Activated T-cell treated with anti-CD3 and anti-CD28 coated beads, Interleukin-2, amount 50 U/mL, for 72 hours (primary cell): Measurements from ENCODE around the gene POU5F1. TPM values are rescaled to one million over a fixed set of nuclear protein-coding genes. Genes with fewer than 3 reads are reported as not detected.
"Not testable (repeated sequence)": the region's sequence is repeated elsewhere in the genome, so short reads cannot be mapped to it uniquely, and the experiment has no call there.

Experiments used
- ATAC-seq, 2 donors: fragments of 150-1000 bp; cut with Tn5 transposase; replicated peaks in 1 of 2; 2 replicates each; pipeline ENCODE4 v1.10.0; 2021; ENCODE audit warnings: moderate library complexity in 2 of 2, mild to moderate bottlenecking in 1 of 2
- DNase-seq, 2 donors: peaks; one replicate each; pipeline ENCODE4 v3.0.0; 2021 to 2022; ENCODE audit warnings: mixed read lengths in 1 of 2
- H3K27ac Mint-ChIP-seq: one replicate; pipeline ENCODE4 v1.8.0; 2022; ENCODE audit warnings: mild to moderate bottlenecking, moderate library complexity, mixed read lengths
- H3K27me3 Mint-ChIP-seq: one replicate; pipeline ENCODE4 v1.8.0; 2022; ENCODE audit warnings: low read depth, mixed read lengths
- H3K36me3 Mint-ChIP-seq, 2 donors: one replicate each; pipeline ENCODE4 v1.8.0; 2022; ENCODE audit warnings: mixed read lengths in 2 of 2, mild to moderate bottlenecking in 1 of 2; ENCODE audit not compliant: insufficient read depth in 2 of 2
- H3K4me1 Mint-ChIP-seq: one replicate; pipeline ENCODE4 v1.8.0; 2022; ENCODE audit warnings: low read depth, mixed read lengths
- H3K4me3 Mint-ChIP-seq, 2 donors: one replicate each; pipeline ENCODE4 v1.8.0; 2022; ENCODE audit warnings: mild to moderate bottlenecking in 2 of 2, mixed read lengths in 2 of 2, moderate library complexity in 2 of 2
- H3K9me3 Mint-ChIP-seq, 2 donors: one replicate each; pipeline ENCODE4 v1.8.0; 2022; ENCODE audit warnings: mixed read lengths in 2 of 2
- total RNA-seq, 2 donors: library from RNA; stranded (reverse); gene quantifications; one replicate each; pipeline ENCODE4 v1.2.3, GENCODE V29; 2022

The POU5F1 gene
- under 1 TPM in 1 of 2 donors, not detected in 1; 0.09 TPM for total RNA-seq

- H3K27me3 Mint-ChIP-seq = no peaks in the 10 kb centered on the region
- no peak for DNase-seq
- peaks cover 0 to 2% of the 10 kb centered on the region in 2 donors for H3K36me3 Mint-ChIP-seq
- no peaks in the 10 kb centered on the region for H3K9me3 Mint-ChIP-seq
- H3K4me3 Mint-ChIP-seq = no peak within 1 kb of the TSS
- no peak within 1 kb of the TSS for H3K27ac Mint-ChIP-seq
- no peaks in the 10 kb centered on the region for H3K4me1 Mint-ChIP-seq
- ATAC-seq = no peak
Measured at GRCh38 chr6:31170600-31170881, at the start of gene POU5F1. TSS of gene POU5F1 (minus strand) at chr6:31170682. CDS start at chr6:31170620, 62 bp downstream.

DNA sequence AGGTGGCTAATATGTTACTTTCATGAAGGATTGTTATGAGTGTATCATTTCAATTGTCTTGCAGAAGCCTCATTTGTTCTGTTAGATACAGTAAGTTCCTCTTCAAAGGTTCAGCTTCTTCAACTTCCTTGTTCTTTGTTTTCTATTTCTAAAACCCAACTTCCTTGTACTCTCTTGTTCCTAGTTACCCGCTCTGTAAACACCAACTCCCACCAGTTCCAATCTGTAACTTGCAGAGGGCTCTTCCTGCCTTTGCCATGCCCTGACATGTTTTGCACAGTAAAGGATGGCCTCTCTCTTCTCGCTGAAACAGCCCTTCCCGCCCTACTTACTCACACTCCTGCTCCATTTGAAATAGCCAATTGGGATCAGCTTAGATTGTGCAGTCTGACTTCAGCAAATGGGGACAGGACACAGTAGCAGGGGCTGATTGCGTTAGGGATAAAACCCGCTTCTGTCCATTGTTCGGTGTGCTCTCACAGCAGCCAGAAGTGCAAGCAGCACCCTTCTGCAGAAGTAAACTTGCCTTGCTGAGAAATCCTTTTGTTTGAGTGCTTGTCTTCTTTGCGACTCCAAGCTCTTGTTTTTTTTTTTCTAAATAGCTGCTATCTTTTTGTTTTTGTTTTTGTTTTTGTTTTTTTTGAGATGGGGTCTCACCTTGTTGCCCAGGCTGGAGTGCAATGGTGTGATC, 45.9 kb upstream of the POU5F1 start:
- no peak for ATAC-seq
- peaks cover 5% of the 10 kb centered on the region in 2 donors for H3K36me3 Mint-ChIP-seq
- peaks cover 0 to 9% of the 10 kb centered on the region in 2 donors for H3K9me3 Mint-ChIP-seq
- H3K4me1 Mint-ChIP-seq = no peaks in the 10 kb centered on the region
- H3K27ac Mint-ChIP-seq = peak overlapping the region; percentile 57
- no peak for DNase-seq
- no peaks in the 10 kb centered on the region for H3K27me3 Mint-ChIP-seq
- no peak overlapping the region for H3K4me3 Mint-ChIP-seq

GRCh38 chr6:31215216-31215615, 44.7 kb upstream of the POU5F1 start:
- not testable (repeated sequence) for H3K27ac Mint-ChIP-seq, H3K27me3 Mint-ChIP-seq, ATAC-seq, H3K9me3 Mint-ChIP-seq, H3K4me1 Mint-ChIP-seq, H3K36me3 Mint-ChIP-seq, H3K4me3 Mint-ChIP-seq, DNase-seq

DNA sequence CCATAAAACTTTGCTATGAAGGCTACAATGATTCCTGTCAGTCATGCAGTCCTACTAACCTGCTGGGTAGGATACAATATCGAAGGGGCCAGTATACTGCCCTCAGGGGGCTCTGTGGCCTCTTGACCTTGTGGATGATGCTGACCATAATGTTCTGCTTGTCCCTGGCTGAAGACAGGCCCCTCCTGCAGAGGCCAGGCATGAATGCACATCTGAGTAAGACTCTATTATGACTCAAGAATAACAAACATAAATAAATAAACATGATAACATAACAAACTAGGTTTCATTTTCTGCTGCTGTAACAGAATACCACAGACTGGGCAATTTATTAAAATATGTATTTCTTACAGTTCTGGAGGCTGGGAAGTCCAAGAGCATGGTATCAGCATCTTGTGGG, 44.0 kb upstream of the POU5F1 start:
- no peak for DNase-seq
- peaks cover 5% of the 10 kb centered on the region in 2 donors for H3K36me3 Mint-ChIP-seq
- H3K4me1 Mint-ChIP-seq = no peaks in the 10 kb centered on the region
- no peak for ATAC-seq
- peaks cover 0 to 9% of the 10 kb centered on the region in 2 donors for H3K9me3 Mint-ChIP-seq
- H3K4me3 Mint-ChIP-seq = no peak overlapping the region
- H3K27me3 Mint-ChIP-seq = no peaks in the 10 kb centered on the region
- H3K27ac Mint-ChIP-seq = no peak overlapping the region

- H3K27ac Mint-ChIP-seq = no peak overlapping the region
- H3K9me3 Mint-ChIP-seq = peaks cover 0 to 3% of the 10 kb centered on the region in 2 donors
- DNase-seq (no peak), ATAC-seq (no peak)
- H3K27me3 Mint-ChIP-seq = no peaks in the 10 kb centered on the region
- H3K4me1 Mint-ChIP-seq = peaks cover 2% of the 10 kb centered on the region
- H3K4me3 Mint-ChIP-seq = no peak overlapping the region
- H3K36me3 Mint-ChIP-seq = no peaks in the 10 kb centered on the region
Measured at GRCh38 chr6:31210741-31211532, 40.5 kb upstream of the POU5F1 start.

DNA sequence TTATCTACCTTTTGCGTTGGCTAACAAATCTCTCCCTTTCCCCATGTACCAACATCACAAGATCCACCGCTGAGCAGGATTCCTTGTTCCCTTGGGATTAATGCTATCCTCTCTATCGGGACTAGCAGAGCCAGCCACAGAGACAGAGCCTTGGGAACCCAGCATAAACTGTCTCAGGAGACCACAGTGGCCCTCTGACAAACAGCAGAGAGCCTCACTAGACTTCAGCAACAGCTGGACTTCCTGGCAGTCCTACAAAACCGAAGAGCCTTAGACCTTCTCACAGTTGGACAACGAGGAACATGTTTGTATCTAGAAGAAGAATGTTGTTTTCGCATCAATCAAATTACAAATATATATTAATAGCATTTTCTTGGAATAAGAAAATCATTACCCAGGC, 39.6 kb upstream of the POU5F1 start:
- H3K4me1 Mint-ChIP-seq = peaks cover 8% of the 10 kb centered on the region
- no peaks in the 10 kb centered on the region for H3K27me3 Mint-ChIP-seq
- no peaks in the 10 kb centered on the region for H3K36me3 Mint-ChIP-seq
- H3K27ac Mint-ChIP-seq = no peak overlapping the region
- DNase-seq (no peak), ATAC-seq (no peak)
- H3K4me3 Mint-ChIP-seq = no peak overlapping the region
- peaks cover 0 to 2% of the 10 kb centered on the region in 2 donors for H3K9me3 Mint-ChIP-seq

- H3K4me3 Mint-ChIP-seq = no peak overlapping the region
- H3K36me3 Mint-ChIP-seq = no peaks in the 10 kb centered on the region
- no peak for ATAC-seq
- H3K4me1 Mint-ChIP-seq = peaks cover 17% of the 10 kb centered on the region
- no peak for DNase-seq
- H3K27me3 Mint-ChIP-seq = no peaks in the 10 kb centered on the region
- H3K27ac Mint-ChIP-seq = no peak overlapping the region
- H3K9me3 Mint-ChIP-seq = no peaks in the 10 kb centered on the region
Measured at GRCh38 chr6:31209137-31209536, 38.7 kb upstream of the POU5F1 start.

DNA sequence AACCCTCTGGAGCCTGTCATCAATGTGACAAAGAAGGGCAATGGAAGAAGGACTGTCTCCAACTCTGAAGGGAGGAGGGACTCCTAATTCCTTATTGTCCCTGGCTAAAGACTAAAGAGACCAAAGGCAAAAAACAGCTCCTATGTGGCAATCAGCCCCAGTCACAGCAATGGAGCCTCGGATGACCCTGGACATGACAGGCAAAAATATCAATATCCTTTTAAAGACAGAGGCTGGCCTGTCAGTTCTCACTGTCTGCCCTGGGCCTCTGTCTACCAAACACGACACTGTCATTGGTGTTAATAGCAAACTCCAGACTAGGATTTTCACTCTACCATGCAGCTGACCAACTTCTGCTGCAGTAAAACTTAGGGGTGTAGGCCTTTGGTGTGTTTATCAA, 38.0 kb upstream of the POU5F1 start:
- no peaks in the 10 kb centered on the region for H3K27me3 Mint-ChIP-seq
- DNase-seq (no peak), ATAC-seq (no peak)
- no peak overlapping the region for H3K27ac Mint-ChIP-seq
- H3K9me3 Mint-ChIP-seq = no peaks in the 10 kb centered on the region
- peaks cover 18% of the 10 kb centered on the region for H3K4me1 Mint-ChIP-seq
- no peak overlapping the region for H3K4me3 Mint-ChIP-seq
- H3K36me3 Mint-ChIP-seq = no peaks in the 10 kb centered on the region

GRCh38 chr6:31205638-31206037, 35.2 kb upstream of the POU5F1 start:
- no peak overlapping the region for H3K27ac Mint-ChIP-seq

DNA sequence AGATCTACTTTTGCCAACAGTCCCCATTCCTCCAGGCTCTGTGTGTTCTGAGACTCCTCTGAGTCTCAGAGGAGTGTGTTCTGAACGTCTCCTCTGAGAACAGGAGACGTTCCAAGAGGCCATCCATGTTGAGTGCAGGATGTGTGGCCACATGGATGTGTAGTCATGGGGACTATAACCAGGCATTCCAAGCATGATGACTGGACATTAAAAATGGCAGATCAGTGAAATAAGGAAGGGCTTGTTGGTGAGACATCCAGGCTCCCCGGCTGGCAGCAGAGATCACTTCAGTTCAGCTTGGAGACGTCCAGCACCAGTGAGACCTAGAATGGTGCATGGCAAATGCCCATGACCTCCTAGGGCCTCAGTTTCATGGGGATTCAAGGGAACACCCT, 34.3 kb upstream of the POU5F1 start:
- Mint-ChIP-seq H3K9me3 (peaks cover 3 to 6% of the 10 kb centered on the region in 2 donors), H3K27me3 (no peaks in the 10 kb centered on the region), H3K27ac (peak overlapping the region; percentile 99), H3K4me3 (peak overlapping the region; percentile 82 to 90), H3K36me3 (peaks cover 8 to 16% of the 10 kb centered on the region in 2 donors), H3K4me1 (peaks cover 48% of the 10 kb centered on the region)
- no peak for ATAC-seq
- DNase-seq = no peak

More at GRCh38 chr6:31205638-31206037, 35.2 kb upstream of the POU5F1 start:
- peaks cover 3 to 4% of the 10 kb centered on the region in 2 donors for H3K9me3 Mint-ChIP-seq
- ATAC-seq = no peak
- H3K36me3 Mint-ChIP-seq = peaks cover 5 to 8% of the 10 kb centered on the region in 2 donors
- H3K4me3 Mint-ChIP-seq = peak overlapping the region; percentile 6 to 35
- H3K27me3 Mint-ChIP-seq = no peaks in the 10 kb centered on the region
- peaks cover 43% of the 10 kb centered on the region for H3K4me1 Mint-ChIP-seq
- no peak for DNase-seq

DNA sequence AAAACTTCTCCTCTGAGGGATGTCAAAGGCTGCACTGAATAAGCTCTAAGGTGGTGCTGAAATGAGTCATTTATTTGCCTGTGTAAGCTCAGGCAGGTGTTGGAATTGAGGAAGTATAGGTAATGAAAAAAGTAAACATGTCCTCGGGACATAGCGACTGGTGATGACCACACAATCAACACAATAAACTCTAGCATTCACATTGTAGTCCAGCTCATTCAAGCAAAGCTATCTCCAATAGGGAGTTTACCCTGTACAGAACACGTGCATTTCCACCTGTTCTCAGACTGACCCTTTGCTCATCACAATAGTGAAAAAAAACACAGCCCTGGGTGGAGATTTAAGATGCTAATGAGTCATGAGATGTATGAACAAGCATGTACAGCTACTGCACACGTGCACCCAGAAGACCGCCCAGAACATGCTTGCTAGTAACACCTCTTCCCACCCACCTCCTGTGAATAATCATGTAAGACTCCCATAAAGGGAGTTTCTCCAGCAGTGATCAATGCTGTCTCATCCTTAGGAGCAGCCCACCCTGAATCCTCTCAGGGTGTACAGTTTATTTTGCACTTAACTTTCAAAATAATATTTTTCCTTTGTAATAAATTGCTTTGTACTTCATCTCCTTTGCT, 33.0 kb upstream of the POU5F1 start:
- ATAC-seq (peak; percentile 86 to 90), DNase-seq (peak; percentile 66 to 82)
- peaks cover 3 to 6% of the 10 kb centered on the region in 2 donors for H3K9me3 Mint-ChIP-seq
- peak overlapping the region; percentile 82 to 90 for H3K4me3 Mint-ChIP-seq
- H3K27ac Mint-ChIP-seq = peak overlapping the region; percentile 99
- no peaks in the 10 kb centered on the region for H3K27me3 Mint-ChIP-seq
- peaks cover 8 to 21% of the 10 kb centered on the region in 2 donors for H3K36me3 Mint-ChIP-seq
- peaks cover 57% of the 10 kb centered on the region for H3K4me1 Mint-ChIP-seq

GRCh38 chr6:31202259-31203166, 32.0 kb upstream of the POU5F1 start:
- Mint-ChIP-seq H3K36me3 (peaks cover 9 to 21% of the 10 kb centered on the region in 2 donors), H3K27me3 (no peaks in the 10 kb centered on the region), H3K4me3 (peak overlapping the region; percentile 82 to 90), H3K9me3 (peaks cover 3 to 6% of the 10 kb centered on the region in 2 donors), H3K27ac (peak overlapping the region; percentile 99), H3K4me1 (peaks cover 57% of the 10 kb centered on the region)
- ATAC-seq (no peak), DNase-seq (no peak)
